Body of pancreas (tissue), 4 donors: ENCODE measurements around the gene NTN3. TPM values are rescaled to one million over a fixed set of nuclear protein-coding genes. Genes with fewer than 3 reads are reported as not detected.

Source experiments
- ATAC-seq: fragments of 150-250 bp; one replicate; pipeline ENCODE4 v1.9.1; 2016
- DNase-seq, 4 donors: peaks; one replicate each; pipeline ENCODE4 v3.0.0-alpha.2; 2019
- H3K27ac ChIP-seq, 4 donors: fragments of 200-600 bp; sonication (generic); 1 replicate in 3 of 4; 2 replicates in 1 of 4; pipeline versions ENCODE4 v1.5.1 to v1.6.1; 2016 to 2019; ENCODE audit warnings: mild to moderate bottlenecking in 1 of 4, mixed read lengths in 1 of 4, moderate library complexity in 1 of 4
- H3K27me3 ChIP-seq, 2 donors: fragments of 200-600 bp; sonication (generic); one replicate each; pipeline ENCODE4 v1.6.0; 2016; ENCODE audit warnings: mild to moderate bottlenecking in 1 of 2
- H3K36me3 ChIP-seq, 2 donors: fragments of 200-600 bp; sonication (generic); replicated peaks in 1 of 2; 2 replicates each; pipeline ENCODE4 v1.5.1; 2016; ENCODE audit warnings: low read depth in 2 of 2; ENCODE audit not compliant: insufficient read depth in 1 of 2
- H3K4me1 ChIP-seq: fragments of 200-600 bp; sonication (generic); one replicate; pipeline ENCODE4 v1.6.0; 2016
- H3K4me3 ChIP-seq, 2 donors: fragments of 200-600 bp; sonication (generic); 1 replicate in 1 of 2; 2 replicates in 1 of 2; pipeline ENCODE4 v1.5.1; 2016 to 2019
- H3K9me3 ChIP-seq, 3 donors: fragments of 200-600 bp; sonication (generic); 1 replicate in 2 of 3; 2 replicates in 1 of 3; pipeline ENCODE4 v1.5.1; 2016
- CTCF ChIP-seq, 7 experiments: fragments of 450-650 bp in 4 of 7; fragments of 200-600 bp in 3 of 7; sonication (generic) in 3 of 7; IDR thresholded peaks; one replicate each; pipeline ENCODE4 v1.5.1; 2016 to 2019; ENCODE audit warnings: antibody characterized with exemption in 7 of 7
- POLR2A ChIP-seq, 3 donors: fragments of 450-650 bp; IDR thresholded peaks; one replicate each; pipeline ENCODE4 v1.6.1; 2016; ENCODE audit warnings: antibody characterized with exemption in 3 of 3, mild to moderate bottlenecking in 2 of 3
- WGBS, 2 donors: methylation state at CpG; one replicate each; pipeline ENCODE4 v1.1.5; 2017; 5-methylcytosine and 5-hydroxymethylcytosine counted together
- intact Hi-C: fragments of 100-400 bp; cut with DNase I; formaldehyde crosslinking; loops from one replicate; pipeline ENCODE4 v1.15.1; 2023
- total RNA-seq, 2 donors: library from RNA; depleted of rRNA; stranded (reverse); fragments of >200 nt; gene quantifications; one replicate each; pipeline ENCODE4 v1.1.0, GENCODE V29; 2016

Gene NTN3
- total RNA-seq, 2 donors from 2014 or later: not detected

- DNase-seq (peak; percentile 97 to 98 (median 98)), ATAC-seq (peak; percentile 99)
- peaks cover 15% of the 10 kb centered on the region for H3K4me1 ChIP-seq
- intact Hi-C loops: no loop called here
- 0 to 1% methylated on average over 12 to 66 of the region's 66 CpGs for WGBS, 2 donors
- TF ChIP-seq POLR2A (IDR thresholded peaks at IDR 0.05) (no peak), CTCF (IDR thresholded peaks at IDR 0.05) (no peak)
- peak within 1 kb of the TSS in 1 of 2 donors; percentile 28 for H3K4me3 ChIP-seq
- peak within 1 kb of the TSS in 2 of 4 donors; percentile 22 to 56 for H3K27ac ChIP-seq
- no peaks in the 10 kb centered on the region for H3K9me3 ChIP-seq
- no peaks in the 10 kb centered on the region for H3K27me3 ChIP-seq
- H3K36me3 ChIP-seq: no peaks in the 10 kb centered on the region
These were observed 11.3 kb upstream of the NTN3 start, which contains the start of gene TEDC2 for GRCh38 chr16:2459647-2460390. TSS of gene TEDC2 (plus strand) at chr16:2460109. CDS start at chr16:2460145, 36 bp downstream.

DNA sequence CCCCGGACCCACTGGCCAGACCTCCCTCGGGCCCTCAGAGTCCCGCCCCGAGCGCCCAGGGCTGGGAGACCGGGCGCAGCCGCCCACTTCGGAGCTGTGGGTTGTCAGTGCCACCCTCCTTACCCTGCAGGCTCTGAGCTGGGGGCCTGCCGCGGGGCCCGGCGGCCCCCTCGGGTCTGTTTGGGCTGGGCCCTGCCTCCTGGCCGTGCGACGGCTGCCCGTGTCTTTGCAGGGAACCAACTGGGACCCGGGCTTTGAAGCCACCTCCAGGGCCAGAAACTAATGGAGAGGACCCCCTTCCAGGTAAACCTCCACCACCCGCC is 10.7 kb upstream of the NTN3 start:
- no peaks in the 10 kb centered on the region for H3K27me3 ChIP-seq
- peak overlapping the region in 1 of 2 donors; percentile 28 for H3K4me3 ChIP-seq
- H3K4me1 ChIP-seq: peaks cover 15% of the 10 kb centered on the region
- H3K36me3 ChIP-seq: no peaks in the 10 kb centered on the region
- no peak for TF ChIP-seq POLR2A (IDR thresholded peaks at IDR 0.05)
- TF ChIP-seq CTCF (IDR thresholded peaks at IDR 0.05): no peak
- no peak overlapping the region for H3K27ac ChIP-seq
- ATAC-seq (no peak), DNase-seq (no peak)
- intact Hi-C loops: no loop called here
- WGBS, 2 donors: 5% methylated on average over 14 of the region's 20 CpGs; no CpG with 5 or more reads in 1 of the 2 donors
- no peaks in the 10 kb centered on the region for H3K9me3 ChIP-seq

- TF ChIP-seq CTCF (IDR thresholded peaks at IDR 0.05) (no peak), POLR2A (IDR thresholded peaks at IDR 0.05) (no peak)
- no peak overlapping the region for H3K4me3 ChIP-seq
- ATAC-seq (no peak), DNase-seq (no peak)
- peaks cover 15% of the 10 kb centered on the region for H3K4me1 ChIP-seq
- 80% methylated on average over 13 of the region's 13 CpGs; no CpG with 5 or more reads in 1 of the 2 donors for WGBS, 2 donors
- no peaks in the 10 kb centered on the region for H3K9me3 ChIP-seq
- no peaks in the 10 kb centered on the region for H3K27me3 ChIP-seq
- H3K36me3 ChIP-seq: no peaks in the 10 kb centered on the region
- intact Hi-C loops: no loop called here
- H3K27ac ChIP-seq: no peak overlapping the region
These were observed 10.2 kb upstream of the NTN3 start for GRCh38 chr16:2460916-2461315.

DNA sequence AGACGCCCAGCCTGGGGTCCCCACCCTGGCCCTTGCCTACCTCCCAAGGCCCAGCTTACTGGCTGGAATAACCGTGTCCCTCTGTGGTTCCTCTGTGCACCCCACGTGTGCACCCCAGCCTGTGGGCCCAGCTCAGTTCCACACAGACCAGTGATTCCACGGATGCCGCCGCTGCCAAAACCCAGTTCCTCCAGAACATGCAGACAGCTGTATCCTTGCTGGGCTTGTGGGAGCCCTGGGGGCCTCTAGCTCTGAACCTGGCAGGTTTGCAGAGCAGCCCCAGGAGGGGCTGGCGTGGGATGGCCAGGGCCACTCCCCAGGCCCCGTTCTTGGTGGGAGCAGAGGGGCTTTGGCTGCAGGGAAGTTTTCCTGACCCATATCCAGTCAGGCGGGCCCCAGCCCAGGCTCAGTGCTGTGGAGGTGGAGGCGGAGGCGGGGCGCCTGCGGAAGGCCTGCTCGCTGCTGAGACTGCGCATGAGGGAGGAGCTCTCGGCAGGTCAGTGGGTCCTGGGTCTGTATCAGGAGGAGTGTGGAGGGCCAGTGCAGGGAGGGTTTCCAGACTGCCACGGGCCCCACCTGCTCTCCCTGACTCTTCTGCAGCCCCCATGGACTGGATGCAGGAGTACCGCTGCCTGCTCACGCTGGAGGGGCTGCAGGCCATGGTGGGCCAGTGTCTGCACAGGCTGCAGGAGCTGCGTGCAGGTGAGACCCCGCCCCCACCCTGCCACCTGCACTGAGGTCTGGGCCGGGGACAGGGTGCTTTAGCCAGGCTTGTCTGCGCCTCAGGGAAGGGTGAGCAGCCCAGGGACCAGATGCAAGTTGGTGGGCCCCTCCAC is 8.8 kb upstream of the NTN3 start:
- intact Hi-C loops: no loop called here
- H3K9me3 ChIP-seq: no peaks in the 10 kb centered on the region
- 91 to 93% methylated on average over 13 to 20 of the region's 23 CpGs for WGBS, 2 donors
- H3K27ac ChIP-seq: no peak overlapping the region
- no peaks in the 10 kb centered on the region for H3K27me3 ChIP-seq
- no peak for TF ChIP-seq CTCF (IDR thresholded peaks at IDR 0.05)
- no peak for TF ChIP-seq POLR2A (IDR thresholded peaks at IDR 0.05)
- no peak overlapping the region for H3K4me3 ChIP-seq
- no peak for ATAC-seq
- no peak for DNase-seq
- H3K4me1 ChIP-seq: peaks cover 17% of the 10 kb centered on the region
- H3K36me3 ChIP-seq: no peaks in the 10 kb centered on the region
